Measurements from ENCODE around the gene LONP1. TPM values are rescaled to one million over a fixed set of nuclear protein-coding genes. Genes with fewer than 3 reads are reported as not detected.
A peak's percentile ranks its signal among the peaks of the same experiment; 100 is the strongest.
"Not testable (repeated sequence)": the region's sequence is repeated elsewhere in the genome, so short reads cannot be mapped to it uniquely, and the experiment has no call there.

Gene LONP1
- total and polyA plus RNA-seq, 2 experiments from 2014 or later: 77.5 to 119 TPM

DNA sequence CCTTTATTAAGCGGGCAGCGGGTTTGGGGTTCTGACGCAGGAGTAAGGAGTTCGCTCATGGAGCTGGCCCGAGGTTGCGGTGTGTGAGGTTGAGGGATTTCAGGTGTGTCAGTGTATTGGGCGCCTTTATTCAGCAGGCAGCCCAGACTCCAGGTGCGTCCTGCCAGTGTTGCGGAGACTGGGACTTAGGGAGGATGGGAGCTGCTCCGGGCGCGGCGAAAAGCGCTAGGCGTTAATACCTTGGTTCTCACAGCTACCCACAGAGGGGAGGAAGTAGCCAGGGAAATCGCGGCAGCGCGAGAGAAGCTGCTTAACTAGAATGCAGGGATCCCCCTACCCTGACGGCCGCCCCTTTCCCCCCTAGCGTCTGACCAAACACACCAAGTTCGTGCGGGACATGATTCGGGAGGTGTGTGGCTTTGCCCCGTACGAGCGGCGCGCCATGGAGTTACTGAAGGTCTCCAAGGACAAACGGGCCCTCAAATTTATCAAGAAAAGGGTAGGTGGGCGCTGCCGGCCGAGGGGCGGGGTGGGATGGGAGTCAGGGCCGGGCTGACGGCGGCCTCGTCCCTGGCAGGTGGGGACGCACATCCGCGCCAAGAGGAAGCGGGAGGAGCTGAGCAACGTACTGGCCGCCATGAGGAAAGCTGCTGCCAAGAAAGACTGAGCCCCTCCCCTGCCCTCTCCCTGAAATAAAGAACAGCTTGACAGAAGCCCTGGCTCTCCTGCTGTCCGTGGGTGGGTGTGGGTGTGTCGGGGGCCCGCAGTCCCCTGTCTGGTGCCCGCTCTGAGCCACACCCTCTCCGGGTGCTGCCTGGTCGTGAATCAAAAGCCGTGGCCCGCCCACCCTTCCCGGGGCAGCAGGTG lies 28.8 kb downstream of the LONP1 start:
- no peak overlapping the region for H2AFZ ChIP-seq
- H3F3A ChIP-seq (ENCODE audit: insufficient read depth): peaks cover 11% of the 10 kb centered on the region; the same call in 1 of the 2 replicates
- peak overlapping the region; percentile 84 for H3K4me3 ChIP-seq
- no peaks in the 10 kb centered on the region for H3K9me3 ChIP-seq (ENCODE audit: low read depth)
- H3K4me2 ChIP-seq (ENCODE audit: unreplicated experiment): peak overlapping the region; percentile 61
- H3K79me2 ChIP-seq (ENCODE audit: insufficient read depth): peaks cover 61% of the 10 kb centered on the region
- no peaks in the 10 kb centered on the region for H3K9me2 ChIP-seq (ENCODE audit: insufficient read depth)
- in situ Hi-C loops (cut with MboI): no loop called here
- 3 to 5% methylated on average over 43 to 54 of the region's 54 CpGs for WGBS, 2 experiments (ENCODE audit: low coverage in 1 of 2, low lambda C conversion rate in 2 of 2, missing lambda C conversion rate in 2 of 2)
- peak overlapping the region; percentile 86 for H3K9ac ChIP-seq
- peaks cover 15% of the 10 kb centered on the region; the same call in 1 of the 2 replicates for H3K36me3 ChIP-seq (ENCODE audit: low read depth)
- H3K4me1 ChIP-seq (ENCODE audit: insufficient read depth): no peaks in the 10 kb centered on the region
- no peaks in the 10 kb centered on the region for H3K27me3 ChIP-seq (replicated peaks; ENCODE audit: insufficient read depth)
- peak; percentile 60 for DNase-seq
- peaks cover 9% of the 10 kb centered on the region; the same call in 1 of the 2 replicates for H4K20me1 ChIP-seq (ENCODE audit: insufficient read depth)
- TF ChIP-seq EZH2phosphoT487 (IDR thresholded peaks at IDR 0.05; ENCODE audit: insufficient read depth, low read depth) (no peak), EZH2 (IDR thresholded peaks at IDR 0.05; ENCODE audit: insufficient read depth, poor library complexity, severe bottlenecking) (no peak)
- H3K27ac ChIP-seq: peak overlapping the region; percentile 77

- peaks cover 52% of the 10 kb centered on the region for H3K79me2 ChIP-seq (ENCODE audit: insufficient read depth)
These were observed 29.6 kb downstream of the LONP1 start, which contains the start of gene RPL36 for GRCh38 chr19:5690125-5690954. Gene RPL36, plus strand, starts transcription at chr19:5690295. Its CDS starts 213 bp downstream, at chr19:5690508.

GRCh38 chr19:5688262-5688881 lies 31.6 kb downstream of the LONP1 start:
- Histone ChIP-seq H3F3A (ENCODE audit: insufficient read depth) (peaks cover 11% of the 10 kb centered on the region; the same call in 1 of the 2 replicates), H3K79me2 (ENCODE audit: insufficient read depth) (peaks cover 32% of the 10 kb centered on the region)
- H4K20me1 ChIP-seq (ENCODE audit: insufficient read depth); in situ Hi-C loops (cut with MboI); DNase-seq; H3K36me3 ChIP-seq (ENCODE audit: low read depth); H3K9ac ChIP-seq; H3K27ac ChIP-seq; H2AFZ ChIP-seq; H3K4me1 ChIP-seq (ENCODE audit: insufficient read depth); H3K9me3 ChIP-seq (ENCODE audit: low read depth); H3K9me2 ChIP-seq (ENCODE audit: insufficient read depth); H3K27me3 ChIP-seq (replicated peaks; ENCODE audit: insufficient read depth); H3K4me3 ChIP-seq; H3K4me2 ChIP-seq (ENCODE audit: unreplicated experiment): not testable (repeated sequence)
- WGBS, 2 experiments (ENCODE audit: low coverage in 1 of 2, low lambda C conversion rate in 2 of 2, missing lambda C conversion rate in 2 of 2): 86 to 87% methylated on average over 13 of the region's 13 CpGs

More at GRCh38 chr19:5690125-5690954, 29.6 kb downstream of the LONP1 start, which contains the start of gene RPL36:
- Histone ChIP-seq H3K9me2 (ENCODE audit: insufficient read depth) (no peaks in the 10 kb centered on the region), H3F3A (ENCODE audit: insufficient read depth) (peaks cover 11% of the 10 kb centered on the region; the same call in 1 of the 2 replicates), H3K27ac (peak within 1 kb of the TSS; percentile 77), H3K4me2 (ENCODE audit: unreplicated experiment) (peak within 1 kb of the TSS; percentile 74), H3K4me1 (ENCODE audit: insufficient read depth) (no peaks in the 10 kb centered on the region), H3K9me3 (ENCODE audit: low read depth) (no peaks in the 10 kb centered on the region), H4K20me1 (ENCODE audit: insufficient read depth) (peaks cover 9% of the 10 kb centered on the region; the same call in 1 of the 2 replicates), H3K27me3 (replicated peaks; ENCODE audit: insufficient read depth) (no peaks in the 10 kb centered on the region), H3K9ac (peak within 1 kb of the TSS; percentile 86), H3K4me3 (peak within 1 kb of the TSS; percentile 84), H3K36me3 (ENCODE audit: low read depth) (peaks cover 8% of the 10 kb centered on the region; the same call in 1 of the 2 replicates), H2AFZ (peak within 1 kb of the TSS; percentile 84)
- in situ Hi-C loops (cut with MboI): no loop called here
- 1% methylated on average over 69 to 73 of the region's 73 CpGs for WGBS, 2 experiments (ENCODE audit: low coverage in 1 of 2, low lambda C conversion rate in 2 of 2, missing lambda C conversion rate in 2 of 2)
- TF ChIP-seq EZH2 (IDR thresholded peaks at IDR 0.05; ENCODE audit: insufficient read depth, poor library complexity, severe bottlenecking) (no peak), EZH2phosphoT487 (IDR thresholded peaks at IDR 0.05; ENCODE audit: insufficient read depth, low read depth) (no peak)
- DNase-seq: peak; percentile 98

Measured in GM23248 (cell line).